ENCODE measurements around the gene CDYL2. TPM values are rescaled to one million over a fixed set of nuclear protein-coding genes. Genes with fewer than 3 reads are reported as not detected.

Gene CDYL2
- total RNA-seq, 1 donor from 2014 or later, result 4.5 TPM

DNA sequence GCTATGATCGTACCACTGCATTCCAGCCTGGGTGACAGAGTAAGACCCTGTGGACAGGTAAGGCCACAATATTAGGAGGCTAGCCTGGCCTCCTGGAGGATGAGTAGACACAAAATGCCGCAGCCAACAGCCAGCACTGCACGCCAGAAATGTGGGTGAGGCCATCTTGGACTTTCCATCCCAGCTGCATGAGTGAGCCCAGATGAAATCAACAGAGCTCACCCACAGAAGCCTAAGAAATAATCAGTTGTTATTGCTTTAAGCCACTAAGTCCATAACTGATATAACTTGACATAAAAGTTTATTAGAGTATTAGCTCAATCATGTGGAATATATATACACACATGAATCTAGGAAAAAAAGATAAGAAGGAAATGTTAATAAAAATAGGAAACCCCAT, 101.7 kb downstream of the CDYL2 start:
- TF ChIP-seq, protein P1, sequence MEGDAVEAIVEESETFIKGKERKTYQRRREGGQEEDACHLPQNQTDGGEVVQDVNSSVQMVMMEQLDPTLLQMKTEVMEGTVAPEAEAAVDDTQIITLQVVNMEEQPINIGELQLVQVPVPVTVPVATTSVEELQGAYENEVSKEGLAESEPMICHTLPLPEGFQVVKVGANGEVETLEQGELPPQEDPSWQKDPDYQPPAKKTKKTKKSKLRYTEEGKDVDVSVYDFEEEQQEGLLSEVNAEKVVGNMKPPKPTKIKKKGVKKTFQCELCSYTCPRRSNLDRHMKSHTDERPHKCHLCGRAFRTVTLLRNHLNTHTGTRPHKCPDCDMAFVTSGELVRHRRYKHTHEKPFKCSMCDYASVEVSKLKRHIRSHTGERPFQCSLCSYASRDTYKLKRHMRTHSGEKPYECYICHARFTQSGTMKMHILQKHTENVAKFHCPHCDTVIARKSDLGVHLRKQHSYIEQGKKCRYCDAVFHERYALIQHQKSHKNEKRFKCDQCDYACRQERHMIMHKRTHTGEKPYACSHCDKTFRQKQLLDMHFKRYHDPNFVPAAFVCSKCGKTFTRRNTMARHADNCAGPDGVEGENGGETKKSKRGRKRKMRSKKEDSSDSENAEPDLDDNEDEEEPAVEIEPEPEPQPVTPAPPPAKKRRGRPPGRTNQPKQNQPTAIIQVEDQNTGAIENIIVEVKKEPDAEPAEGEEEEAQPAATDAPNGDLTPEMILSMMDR (conservative IDR thresholded peaks at IDR 0.05), result no peak
- no peak for DNase-seq (ENCODE audit: low read depth, low spot score)
- Mint-ChIP-seq H3K27me3 (ENCODE audit: low read depth) (peaks cover 10% of the 10 kb centered on the region), H3K4me1 (no peaks in the 10 kb centered on the region), H3K27ac (ENCODE audit: unreplicated experiment) (no peak overlapping the region), H3K36me3 (ENCODE audit: low read depth) (no peaks in the 10 kb centered on the region), H3K9me3 (peaks cover 4% of the 10 kb centered on the region), H3K4me3 (no peak overlapping the region)

DNA sequence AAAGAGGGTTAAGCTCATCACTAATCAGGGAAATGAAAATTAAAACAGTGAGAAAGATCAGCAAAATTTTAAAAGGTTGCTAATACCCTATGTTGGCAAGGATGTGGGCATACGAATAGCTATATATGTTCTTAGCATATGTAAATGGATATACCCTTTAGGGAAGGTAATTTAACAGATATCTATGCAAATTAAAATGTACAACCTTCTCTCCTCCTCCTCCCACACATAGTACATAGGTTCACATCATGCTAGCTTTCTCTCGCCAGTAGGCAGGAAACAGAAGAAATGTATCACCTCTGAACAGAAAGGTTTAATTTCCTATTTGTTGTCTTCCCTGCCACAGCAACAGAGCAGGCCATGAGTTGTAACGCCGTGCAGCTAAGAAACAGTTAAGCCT, 103.8 kb downstream of the CDYL2 start:
- peaks cover 4% of the 10 kb centered on the region for H3K9me3 Mint-ChIP-seq
- TF ChIP-seq, protein P1 (conservative IDR thresholded peaks at IDR 0.05), result no peak
- H3K27me3 Mint-ChIP-seq (ENCODE audit: low read depth), result peaks cover 18% of the 10 kb centered on the region
- H3K4me3 Mint-ChIP-seq, result no peak overlapping the region
- no peaks in the 10 kb centered on the region for H3K4me1 Mint-ChIP-seq
- H3K27ac Mint-ChIP-seq (ENCODE audit: unreplicated experiment), result no peak overlapping the region
- no peak for DNase-seq (ENCODE audit: low read depth, low spot score)
- H3K36me3 Mint-ChIP-seq (ENCODE audit: low read depth), result no peaks in the 10 kb centered on the region

DNA sequence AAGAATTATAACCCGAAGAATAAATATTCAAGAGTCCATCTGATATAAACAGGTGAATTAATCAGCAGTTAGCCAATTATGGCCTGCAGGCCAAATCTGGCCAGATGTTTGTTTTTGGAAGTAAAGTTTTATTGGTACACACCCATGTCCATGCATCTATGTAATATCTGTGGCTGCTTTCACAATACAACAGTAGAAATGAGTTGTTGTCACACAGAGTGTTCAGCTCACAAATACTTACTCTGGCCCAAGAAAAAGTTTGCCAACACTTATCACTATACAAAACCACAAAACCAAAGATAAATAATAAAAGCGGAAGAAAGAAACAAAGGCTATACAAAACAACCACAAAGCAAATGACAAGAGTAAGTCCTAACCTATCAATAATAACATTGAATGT, 109.4 kb downstream of the CDYL2 start:
- TF ChIP-seq, protein P1 (conservative IDR thresholded peaks at IDR 0.05), result no peak
- no peaks in the 10 kb centered on the region for H3K4me1 Mint-ChIP-seq
- no peak for DNase-seq (ENCODE audit: low read depth, low spot score)
- H3K4me3 Mint-ChIP-seq, result no peak overlapping the region
- peaks cover 48% of the 10 kb centered on the region for H3K27me3 Mint-ChIP-seq (ENCODE audit: low read depth)
- H3K36me3 Mint-ChIP-seq (ENCODE audit: low read depth), result no peaks in the 10 kb centered on the region
- no peak overlapping the region for H3K27ac Mint-ChIP-seq (ENCODE audit: unreplicated experiment)
- H3K9me3 Mint-ChIP-seq, result peaks cover 4% of the 10 kb centered on the region

DNA sequence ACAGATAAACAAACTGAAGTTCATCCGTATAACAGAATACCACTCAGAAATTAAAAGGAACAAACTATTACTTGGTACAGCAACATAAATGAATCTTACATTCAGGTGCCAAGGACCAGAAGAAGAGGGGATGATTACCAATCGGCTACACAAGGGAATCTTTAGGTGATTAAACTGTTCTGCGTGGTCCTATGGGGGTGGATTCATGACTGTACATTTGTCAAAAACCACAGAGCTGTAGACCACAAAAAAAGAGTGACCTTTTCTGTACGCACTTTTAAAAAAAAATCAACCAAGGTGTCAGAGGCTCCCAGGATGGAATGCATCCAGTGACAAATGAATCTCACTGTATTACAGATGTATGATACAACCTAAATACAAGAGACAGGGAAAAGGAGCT, 110.8 kb downstream of the CDYL2 start:
- Mint-ChIP-seq H3K36me3 (ENCODE audit: low read depth) (no peaks in the 10 kb centered on the region), H3K4me3 (no peak overlapping the region), H3K27ac (ENCODE audit: unreplicated experiment) (no peak overlapping the region), H3K4me1 (no peaks in the 10 kb centered on the region), H3K27me3 (ENCODE audit: low read depth) (peaks cover 47% of the 10 kb centered on the region), H3K9me3 (peaks cover under 1% of the 10 kb centered on the region)
- no peak for DNase-seq (ENCODE audit: low read depth, low spot score)
- TF ChIP-seq, protein P1 (conservative IDR thresholded peaks at IDR 0.05), result no peak

DNA sequence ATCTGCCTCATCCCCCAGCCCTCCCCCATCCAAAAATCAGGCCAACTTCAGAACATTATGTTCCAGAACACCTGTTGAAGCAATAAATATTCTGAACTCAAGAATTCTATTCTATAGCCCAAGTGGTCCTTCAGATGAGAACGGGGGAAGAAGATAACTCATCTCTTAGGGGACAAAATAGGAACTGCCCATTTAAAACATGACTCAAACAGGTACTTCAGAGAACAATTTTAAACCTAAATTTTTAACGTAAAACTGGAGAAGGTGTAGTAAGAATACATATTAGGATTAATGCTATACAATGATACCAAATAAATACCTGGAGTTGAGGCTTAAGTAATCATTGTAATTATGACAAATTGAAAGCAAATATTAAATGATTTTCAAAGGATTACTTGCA, 112.1 kb downstream of the CDYL2 start:
- Mint-ChIP-seq H3K27ac (ENCODE audit: unreplicated experiment) (no peak overlapping the region), H3K4me1 (no peaks in the 10 kb centered on the region), H3K27me3 (ENCODE audit: low read depth) (peaks cover 44% of the 10 kb centered on the region), H3K36me3 (ENCODE audit: low read depth) (no peaks in the 10 kb centered on the region), H3K9me3 (no peaks in the 10 kb centered on the region), H3K4me3 (no peak overlapping the region)
- DNase-seq (ENCODE audit: low read depth, low spot score), result no peak
- TF ChIP-seq, protein P1 (conservative IDR thresholded peaks at IDR 0.05), result no peak

Measured in neural crest cell (in vitro differentiated cells).